ENCODE data around the gene HS6ST2.

HS6ST2 gene

GRCh38 chrX:132738951-132739350 lies 219.5 kb downstream of the HS6ST2 start:
- no peak for DNase-seq

GRCh38 chrX:132737743-132738142 lies 220.7 kb downstream of the HS6ST2 start:
- no peak for DNase-seq

GRCh38 chrX:132732236-132732635 lies 226.2 kb downstream of the HS6ST2 start:
- DNase-seq, result no peak

- no peak for DNase-seq
Observed at GRCh38 chrX:132730726-132731125, 227.7 kb downstream of the HS6ST2 start.

- DNase-seq, result no peak
Observed at GRCh38 chrX:132730266-132730665, 228.2 kb downstream of the HS6ST2 start.

GRCh38 chrX:132728296-132728695 lies 230.1 kb downstream of the HS6ST2 start:
- DNase-seq, result no peak

GRCh38 chrX:132718431-132718958 lies 239.9 kb downstream of the HS6ST2 start:
- no peak for DNase-seq

GRCh38 chrX:132716006-132716405 lies 242.4 kb downstream of the HS6ST2 start:
- no peak for DNase-seq

GRCh38 chrX:132714913-132715312 lies 243.5 kb downstream of the HS6ST2 start:
- no peak for DNase-seq

- DNase-seq, result no peak
Observed at GRCh38 chrX:132712350-132712749, 246.1 kb downstream of the HS6ST2 start.

GRCh38 chrX:132710656-132711155 lies 247.7 kb downstream of the HS6ST2 start:
- DNase-seq, result no peak

- DNase-seq, result no peak
Observed at GRCh38 chrX:132708529-132708928, 249.9 kb downstream of the HS6ST2 start.

- DNase-seq, result no peak
Observed at GRCh38 chrX:132704769-132705168, 253.7 kb downstream of the HS6ST2 start.

- DNase-seq, result no peak
Observed at GRCh38 chrX:132694382-132694781, 264.0 kb downstream of the HS6ST2 start.

GRCh38 chrX:132692526-132692925 lies 265.9 kb downstream of the HS6ST2 start:
- DNase-seq, result no peak

- no peak for DNase-seq
Observed at GRCh38 chrX:132692066-132692465, 266.4 kb downstream of the HS6ST2 start.

GRCh38 chrX:132689612-132690563 lies 268.5 kb downstream of the HS6ST2 start:
- DNase-seq, result no peak

GRCh38 chrX:132685276-132685675 lies 273.2 kb downstream of the HS6ST2 start:
- no peak for DNase-seq

- DNase-seq, result no peak
Observed at GRCh38 chrX:132677233-132677716, 281.2 kb downstream of the HS6ST2 start.

GRCh38 chrX:132676561-132677186 lies 281.8 kb downstream of the HS6ST2 start:
- DNase-seq, result no peak

- DNase-seq, result no peak
Observed at GRCh38 chrX:132676102-132676501, 282.3 kb downstream of the HS6ST2 start.

- DNase-seq, result no peak
Observed at GRCh38 chrX:132673331-132673730, 285.1 kb downstream of the HS6ST2 start.

- no peak for DNase-seq
Observed at GRCh38 chrX:132671229-132671641, 287.2 kb downstream of the HS6ST2 start.

- DNase-seq, result no peak
Observed at GRCh38 chrX:132669142-132669541, 289.3 kb downstream of the HS6ST2 start.

All from GDM1 (cell line).